Adrenal gland (tissue), 5 donors: ENCODE measurements around the gene UBE2G1.

ENCODE experiments used
- POLR2A ChIP-seq, 2 donors: fragments of 450-650 bp; IDR thresholded peaks; one replicate each; pipeline ENCODE4 v1.6.1; 2017; ENCODE audit warnings: antibody characterized with exemption in 2 of 2, mild to moderate bottlenecking in 2 of 2, moderate library complexity in 1 of 2
- TF ChIP-seq, protein P1 (sequence below), 6 experiments: fragments of 450-650 bp in 4 of 6; fragments of 200-600 bp in 2 of 6; sonication (generic) in 1 of 6; IDR thresholded peaks; 1 replicate in 5 of 6; 2 replicates in 1 of 6; pipeline versions ENCODE4 v1.5.1 to v1.8.0; 2016 to 2021; ENCODE audit warnings: antibody characterized with exemption in 6 of 6, mild to moderate bottlenecking in 2 of 6, moderate library complexity in 1 of 6
- donor health status: DM: no; HTN: no; CAD: no.

DNA sequence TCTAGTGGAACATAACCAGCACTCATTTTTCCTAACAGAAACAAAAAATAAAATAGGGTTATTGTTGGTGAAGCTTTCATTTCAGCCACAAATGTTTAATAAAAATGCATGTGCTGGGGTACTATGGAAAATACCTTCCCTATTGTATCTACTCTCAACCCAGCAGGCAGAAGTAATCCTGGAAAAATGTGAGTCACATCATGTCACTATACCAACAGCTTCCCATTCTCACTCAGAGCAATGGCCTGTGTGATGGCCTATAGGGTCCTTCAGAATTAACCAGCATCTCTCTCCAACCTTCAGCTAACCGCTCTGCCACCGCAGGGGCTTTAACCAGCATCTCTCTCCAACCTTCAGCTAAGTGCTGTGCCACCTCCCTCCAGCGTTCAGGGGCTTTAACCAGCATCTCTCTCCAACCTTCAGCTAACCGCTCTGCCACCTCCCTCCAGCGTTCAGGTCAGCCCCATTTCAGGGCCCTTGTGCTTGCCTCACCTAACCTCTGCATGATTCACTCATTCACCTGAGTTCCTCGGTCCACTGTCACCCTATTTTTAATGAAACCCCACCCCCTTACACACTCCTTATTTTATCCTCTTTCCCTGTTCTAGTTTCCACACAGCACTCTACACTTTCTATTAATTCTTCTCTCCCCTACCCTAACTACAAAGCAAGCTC is 34.0 kb downstream of the UBE2G1 start:
- no peak for TF ChIP-seq POLR2A (IDR thresholded peaks at IDR 0.05)
- TF ChIP-seq, protein P1, sequence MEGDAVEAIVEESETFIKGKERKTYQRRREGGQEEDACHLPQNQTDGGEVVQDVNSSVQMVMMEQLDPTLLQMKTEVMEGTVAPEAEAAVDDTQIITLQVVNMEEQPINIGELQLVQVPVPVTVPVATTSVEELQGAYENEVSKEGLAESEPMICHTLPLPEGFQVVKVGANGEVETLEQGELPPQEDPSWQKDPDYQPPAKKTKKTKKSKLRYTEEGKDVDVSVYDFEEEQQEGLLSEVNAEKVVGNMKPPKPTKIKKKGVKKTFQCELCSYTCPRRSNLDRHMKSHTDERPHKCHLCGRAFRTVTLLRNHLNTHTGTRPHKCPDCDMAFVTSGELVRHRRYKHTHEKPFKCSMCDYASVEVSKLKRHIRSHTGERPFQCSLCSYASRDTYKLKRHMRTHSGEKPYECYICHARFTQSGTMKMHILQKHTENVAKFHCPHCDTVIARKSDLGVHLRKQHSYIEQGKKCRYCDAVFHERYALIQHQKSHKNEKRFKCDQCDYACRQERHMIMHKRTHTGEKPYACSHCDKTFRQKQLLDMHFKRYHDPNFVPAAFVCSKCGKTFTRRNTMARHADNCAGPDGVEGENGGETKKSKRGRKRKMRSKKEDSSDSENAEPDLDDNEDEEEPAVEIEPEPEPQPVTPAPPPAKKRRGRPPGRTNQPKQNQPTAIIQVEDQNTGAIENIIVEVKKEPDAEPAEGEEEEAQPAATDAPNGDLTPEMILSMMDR (IDR thresholded peaks at IDR 0.05), result no peak
